ENCODE measurements around the gene ADTRP. TPM values are rescaled to one million over a fixed set of nuclear protein-coding genes. Genes with fewer than 3 reads are reported as not detected.

Gene ADTRP
- total RNA-seq: not detected
- long read RNA-seq: 0 reads

GRCh38 chr6:11778648-11779328, at the start of gene ADTRP:
TSS of gene ADTRP (minus strand) at chr6:11778803. CDS start at chr6:11778759, 44 bp downstream.
- intact Hi-C loops (cut with micrococcal nuclease): no loop called here
- peak; percentile 66 for ATAC-seq
- DNase-seq: peak; percentile 32

- ATAC-seq (no peak), DNase-seq (no peak)
- intact Hi-C loops (cut with micrococcal nuclease): no loop called here
Observed at GRCh38 chr6:11826779-11827178, 48.2 kb upstream of the ADTRP start.

GRCh38 chr6:11824986-11825385, 46.4 kb upstream of the ADTRP start:
- ATAC-seq: no peak
- intact Hi-C loops (cut with micrococcal nuclease): no loop called here
- no peak for DNase-seq

- no peak for DNase-seq
- no peak for ATAC-seq
- intact Hi-C loops (cut with micrococcal nuclease): no loop called here
Observed at GRCh38 chr6:11822346-11822745, 43.7 kb upstream of the ADTRP start.

- no peak for ATAC-seq
- intact Hi-C loops (cut with micrococcal nuclease): no loop called here
- DNase-seq: no peak
Observed at GRCh38 chr6:11821781-11822180, 43.2 kb upstream of the ADTRP start.

- DNase-seq (no peak), ATAC-seq (no peak)
- intact Hi-C loops (cut with micrococcal nuclease): no loop called here
Observed at GRCh38 chr6:11820821-11821220, 42.2 kb upstream of the ADTRP start.

GRCh38 chr6:11819486-11819885, 40.9 kb upstream of the ADTRP start:
- DNase-seq (no peak), ATAC-seq (no peak)
- intact Hi-C loops (cut with micrococcal nuclease): no loop called here

- DNase-seq: no peak
- intact Hi-C loops (cut with micrococcal nuclease): no loop called here
- ATAC-seq: no peak
Observed at GRCh38 chr6:11815231-11815630, 36.6 kb upstream of the ADTRP start.

GRCh38 chr6:11814819-11815218, 36.2 kb upstream of the ADTRP start:
- intact Hi-C loops (cut with micrococcal nuclease): no loop called here

GRCh38 chr6:11814106-11814505, 35.5 kb upstream of the ADTRP start:
- DNase-seq: no peak
- intact Hi-C loops (cut with micrococcal nuclease): no loop called here
- ATAC-seq: no peak

More at GRCh38 chr6:11814819-11815218, 36.2 kb upstream of the ADTRP start:
- ATAC-seq (no peak), DNase-seq (no peak)

- ATAC-seq (no peak), DNase-seq (no peak)
- intact Hi-C loops (cut with micrococcal nuclease): no loop called here
Observed at GRCh38 chr6:11813606-11814005, 35.0 kb upstream of the ADTRP start.

- no peak for ATAC-seq
- intact Hi-C loops (cut with micrococcal nuclease): no loop called here
- DNase-seq: no peak
Observed at GRCh38 chr6:11812951-11813350, 34.3 kb upstream of the ADTRP start.

- no peak for DNase-seq
- ATAC-seq: no peak
- intact Hi-C loops (cut with micrococcal nuclease): no loop called here
Observed at GRCh38 chr6:11812439-11812838, 33.8 kb upstream of the ADTRP start.

- ATAC-seq: no peak
Observed at GRCh38 chr6:11811644-11812264, 33.2 kb upstream of the ADTRP start.

GRCh38 chr6:11810854-11811643, 32.4 kb upstream of the ADTRP start:
- ATAC-seq: peak; percentile 33
- peak; percentile 31 for DNase-seq
- intact Hi-C loops (cut with micrococcal nuclease): no loop called here

More at GRCh38 chr6:11811644-11812264, 33.2 kb upstream of the ADTRP start:
- DNase-seq: no peak
- intact Hi-C loops (cut with micrococcal nuclease): no loop called here

GRCh38 chr6:11810039-11810541, 31.5 kb upstream of the ADTRP start:
- ATAC-seq (peak; percentile 96), DNase-seq (peak; percentile 71)
- intact Hi-C loops (cut with micrococcal nuclease): no loop called here

- no peak for DNase-seq
- intact Hi-C loops (cut with micrococcal nuclease): no loop called here
- ATAC-seq: no peak
Observed at GRCh38 chr6:11808054-11808453, 29.5 kb upstream of the ADTRP start.

GRCh38 chr6:11806561-11807317, 28.1 kb upstream of the ADTRP start:
- DNase-seq (no peak), ATAC-seq (no peak)
- intact Hi-C loops (cut with micrococcal nuclease): no loop called here

All from left ventricle myocardium superior (tissue), 1 donor.